ENCODE results near the gene BTBD18. TPM values are rescaled to one million over a fixed set of nuclear protein-coding genes. Genes with fewer than 3 reads are reported as not detected.
A peak's percentile ranks its signal among the peaks of the same experiment; 100 is the strongest.

Gene BTBD18
- polyA plus RNA-seq, 3 donors = 0.10 TPM; not detected in 2

GRCh38 chr11:57762235-57762861 lies 10.7 kb upstream of the BTBD18 start:
- H3K36me3 Mint-ChIP-seq = peaks cover 9 to 18% of the 10 kb centered on the region in 2 donors
- TF ChIP-seq CTCF (IDR thresholded peaks at IDR 0.05) = no peak
- WGBS (ENCODE audit: insufficient coverage) = 5% methylated on average over 3 of the region's 9 CpGs
- peak overlapping the region; percentile 86 for H3K4me2 ChIP-seq (replicated peaks; ENCODE audit: extremely low read depth, low read length, poor library complexity, severe bottlenecking)
- H2AFZ ChIP-seq (ENCODE audit: insufficient read depth, low read depth, low read length, poor library complexity, severe bottlenecking) = peak overlapping the region; percentile 82
- no peaks in the 10 kb centered on the region for H3K9me3 ChIP-seq (replicated peaks in 1 of 2; ENCODE audit: control insufficient read depth in 1 of 2, insufficient read depth in 1 of 2, low read length in 2 of 2)
- no peak for DNase-seq
- H3K4me1 Mint-ChIP-seq = peaks cover 35% of the 10 kb centered on the region
- peaks cover 52% of the 10 kb centered on the region for H3K79me2 ChIP-seq (ENCODE audit: insufficient read depth, low read length)
- H3K4me1 ChIP-seq (ENCODE audit: control insufficient read depth in 1 of 2, insufficient read depth in 2 of 2, low read length in 2 of 2) = peaks cover 23 to 27% of the 10 kb centered on the region in 2 donors
- peaks cover 0 to 5% (median 0%) of the 10 kb centered on the region in 3 donors for H3K27me3 Mint-ChIP-seq (ENCODE audit: low read depth in 3 of 3)
- H3K9ac ChIP-seq (ENCODE audit: insufficient read depth, low read length, poor library complexity, severe bottlenecking) = peak overlapping the region; percentile 69
- no peaks in the 10 kb centered on the region for H3K36me3 ChIP-seq (replicated peaks in 1 of 2; ENCODE audit: control insufficient read depth in 1 of 2, insufficient read depth in 2 of 2, low read length in 2 of 2)
- H3K27ac Mint-ChIP-seq = peak overlapping the region in 6 of 7 donors; percentile 92 to 98 (median 94)
- H4K20me1 ChIP-seq (ENCODE audit: insufficient read depth, low read length) = peaks cover 34% of the 10 kb centered on the region
- H3K27ac ChIP-seq (ENCODE audit: low read depth in 1 of 2, low read length in 2 of 2) = peak overlapping the region in 1 of 2 donors; percentile 87
- peak overlapping the region; percentile 83 to 99 (median 93) for H3K4me3 ChIP-seq (replicated peaks in 1 of 3; ENCODE audit: low read depth in 2 of 3, low read length in 3 of 3)
- H3K9me3 Mint-ChIP-seq = peaks cover 0 to 2% (median 0%) of the 10 kb centered on the region in 7 donors
- H3K4me3 Mint-ChIP-seq = peak overlapping the region; percentile 97
- intact Hi-C loops (cut with micrococcal nuclease) = loop anchor here in 1 of 2 donors (5.0 kb wide), 1 partner anchor 35 kb away; no protein-coding TSS in a partner anchor
- H3K27me3 ChIP-seq (ENCODE audit: control insufficient read depth in 2 of 2, insufficient read depth in 2 of 2, low read length in 2 of 2) = no peaks in the 10 kb centered on the region

- peak within 1 kb of the TSS; percentile 87 to 98 (median 94) for H3K27ac Mint-ChIP-seq
- Histone ChIP-seq H3K27me3 (ENCODE audit: control insufficient read depth in 2 of 2, insufficient read depth in 2 of 2, low read length in 2 of 2) (no peaks in the 10 kb centered on the region), H3K9ac (ENCODE audit: insufficient read depth, low read length, poor library complexity, severe bottlenecking) (peak within 1 kb of the TSS; percentile 69), H4K20me1 (ENCODE audit: insufficient read depth, low read length) (peaks cover 27% of the 10 kb centered on the region), H3K9me3 (replicated peaks in 1 of 2; ENCODE audit: control insufficient read depth in 1 of 2, insufficient read depth in 1 of 2, low read length in 2 of 2) (no peaks in the 10 kb centered on the region), H3K4me3 (replicated peaks in 1 of 3; ENCODE audit: low read depth in 2 of 3, low read length in 3 of 3) (peak within 1 kb of the TSS; percentile 83 to 99 (median 93)), H3K4me1 (ENCODE audit: control insufficient read depth in 1 of 2, insufficient read depth in 2 of 2, low read length in 2 of 2) (peaks cover 23 to 27% of the 10 kb centered on the region in 2 donors), H2AFZ (ENCODE audit: insufficient read depth, low read depth, low read length, poor library complexity, severe bottlenecking) (peak within 1 kb of the TSS; percentile 82), H3K79me2 (ENCODE audit: insufficient read depth, low read length) (peaks cover 44% of the 10 kb centered on the region), H3K27ac (ENCODE audit: low read depth in 1 of 2, low read length in 2 of 2) (peak within 1 kb of the TSS; percentile 29 to 87), H3K4me2 (replicated peaks; ENCODE audit: extremely low read depth, low read length, poor library complexity, severe bottlenecking) (peak within 1 kb of the TSS; percentile 86), H3K36me3 (replicated peaks in 1 of 2; ENCODE audit: control insufficient read depth in 1 of 2, insufficient read depth in 2 of 2, low read length in 2 of 2) (no peaks in the 10 kb centered on the region)
- H3K27me3 Mint-ChIP-seq (ENCODE audit: low read depth in 3 of 3) = peaks cover 0 to 5% (median 0%) of the 10 kb centered on the region in 3 donors
- peaks cover 0 to 2% (median 0%) of the 10 kb centered on the region in 7 donors for H3K9me3 Mint-ChIP-seq
- H3K36me3 Mint-ChIP-seq = peaks cover 5 to 10% of the 10 kb centered on the region in 2 donors
- peak; percentile 75 to 89 (median 87) for DNase-seq
- 0% methylated on average over 4 of the region's 13 CpGs for WGBS (ENCODE audit: insufficient coverage)
- intact Hi-C loops (cut with micrococcal nuclease) = loop anchor here in 1 of 2 donors (5.0 kb wide), 1 partner anchor 36 kb away; no protein-coding TSS in a partner anchor
- TF ChIP-seq CTCF (IDR thresholded peaks at IDR 0.05) = no peak
- H3K4me3 Mint-ChIP-seq = peak within 1 kb of the TSS; percentile 97
- peaks cover 35% of the 10 kb centered on the region for H3K4me1 Mint-ChIP-seq
These were observed 9.9 kb upstream of the BTBD18 start, which contains the start of gene CTNND1 for GRCh38 chr11:57761301-57762234. CTNND1 (plus strand) TSS chr11:57761802; CDS start chr11:57791479, 29,677 bp downstream.
